KMS-11 (cell line): ENCODE measurements around the gene CNST.
"Not testable (repeated sequence)": the region's sequence is repeated elsewhere in the genome, so short reads cannot be mapped to it uniquely, and the experiment has no call there.

ENCODE experiments used
- H2AFZ ChIP-seq: fragments of 200-600 bp; sonication (generic); 2 replicates; pipeline ENCODE4 v1.6.1; 2016; ENCODE audit warnings: antibody characterized with exemption, mixed run types, low read depth
- H3K27ac ChIP-seq: fragments of 200-600 bp; sonication (generic); 2 replicates; pipeline ENCODE4 v1.6.1; 2016; ENCODE audit warnings: mild to moderate bottlenecking, mixed run types
- H3K27me3 ChIP-seq: fragments of 200-600 bp; sonication (generic); 2 replicates; pipeline ENCODE4 v1.6.1; 2017; ENCODE audit warnings: mild to moderate bottlenecking, low read depth, mixed run types, moderate library complexity; ENCODE audit not compliant: insufficient read depth
- H3K36me3 ChIP-seq: fragments of 200-600 bp; sonication (generic); 2 replicates; pipeline ENCODE4 v1.6.1; 2017; ENCODE audit warnings: mild to moderate bottlenecking, mixed run types; ENCODE audit not compliant: insufficient read depth
- H3K4me1 ChIP-seq: fragments of 200-600 bp; sonication (generic); 2 replicates; pipeline ENCODE4 v1.6.1; 2016; ENCODE audit warnings: mild to moderate bottlenecking, low read depth, mixed run types; ENCODE audit not compliant: poor library complexity, severe bottlenecking
- H3K4me2 ChIP-seq: fragments of 200-600 bp; sonication (generic); 2 replicates; pipeline ENCODE4 v1.7.0; 2016; ENCODE audit warnings: mild to moderate bottlenecking, mixed run types
- H3K4me3 ChIP-seq: fragments of 200-600 bp; sonication (generic); IDR thresholded peaks from 2 replicates; pipeline ENCODE4 v1.6.1; 2017; ENCODE audit warnings: low read depth, low read length, mixed read lengths; ENCODE audit not compliant: insufficient read depth
- H3K79me2 ChIP-seq: fragments of 200-600 bp; sonication (generic); 2 replicates; pipeline ENCODE4 v1.6.1; 2016; ENCODE audit warnings: low read depth, mixed run types; ENCODE audit not compliant: insufficient read depth
- H3K9ac ChIP-seq: fragments of 200-600 bp; sonication (generic); 2 replicates; pipeline ENCODE4 v1.6.1; 2016; ENCODE audit warnings: mild to moderate bottlenecking, mixed run types
- H4K20me1 ChIP-seq: fragments of 200-600 bp; sonication (generic); 2 replicates; pipeline ENCODE4 v1.6.1; 2016; ENCODE audit warnings: mild to moderate bottlenecking, mixed run types; ENCODE audit not compliant: insufficient read depth
- CTCF ChIP-seq: fragments of 200-600 bp; sonication (generic); conservative IDR thresholded peaks from 2 replicates; pipeline ENCODE4 v1.6.1; 2017; ENCODE audit warnings: low read depth, mild to moderate bottlenecking, antibody characterized with exemption, low read length, moderate library complexity, mixed read lengths

CNST gene

GRCh38 chr1:246629030-246629429 lies 62.8 kb downstream of the CNST start:
- Histone ChIP-seq H3K4me1 (no peaks in the 10 kb centered on the region), H4K20me1 (no peaks in the 10 kb centered on the region), H3K9ac (no peak overlapping the region), H2AFZ (no peak overlapping the region), H3K4me3 (no peak overlapping the region), H3K27ac (no peak overlapping the region), H3K79me2 (no peaks in the 10 kb centered on the region), H3K36me3 (peaks cover 9% of the 10 kb centered on the region; the same call in 1 of the 2 replicates), H3K27me3 (no peaks in the 10 kb centered on the region), H3K4me2 (no peak overlapping the region)
- no peak for TF ChIP-seq CTCF

- Histone ChIP-seq H3K36me3 (peaks cover 9% of the 10 kb centered on the region; the same call in 1 of the 2 replicates), H2AFZ (no peak overlapping the region), H3K4me1 (no peaks in the 10 kb centered on the region), H4K20me1 (no peaks in the 10 kb centered on the region), H3K9ac (no peak overlapping the region), H3K79me2 (no peaks in the 10 kb centered on the region), H3K4me2 (no peak overlapping the region), H3K27me3 (no peaks in the 10 kb centered on the region), H3K27ac (no peak overlapping the region), H3K4me3 (no peak overlapping the region)
- no peak for TF ChIP-seq CTCF
These were observed 63.7 kb downstream of the CNST start for GRCh38 chr1:246629976-246630375.

- Histone ChIP-seq H3K36me3 (peaks cover 9% of the 10 kb centered on the region; the same call in 1 of the 2 replicates), H3K27me3 (no peaks in the 10 kb centered on the region)
These were observed 65.2 kb downstream of the CNST start for GRCh38 chr1:246631426-246631825.

GRCh38 chr1:246632281-246633168 lies 66.3 kb downstream of the CNST start:
- H4K20me1 ChIP-seq = no peaks in the 10 kb centered on the region
- no peak for TF ChIP-seq CTCF
- no peak overlapping the region for H2AFZ ChIP-seq
- H3K27me3 ChIP-seq = no peaks in the 10 kb centered on the region
- H3K36me3 ChIP-seq = peaks cover 9% of the 10 kb centered on the region; the same call in 1 of the 2 replicates
- no peak overlapping the region for H3K4me3 ChIP-seq
- H3K9ac ChIP-seq = no peak overlapping the region
- no peaks in the 10 kb centered on the region for H3K4me1 ChIP-seq
- H3K79me2 ChIP-seq = no peaks in the 10 kb centered on the region
- no peak overlapping the region for H3K27ac ChIP-seq
- H3K4me2 ChIP-seq = no peak overlapping the region

More at GRCh38 chr1:246631426-246631825, 65.2 kb downstream of the CNST start:
- H3K79me2 ChIP-seq = no peaks in the 10 kb centered on the region
- no peaks in the 10 kb centered on the region for H4K20me1 ChIP-seq
- no peak overlapping the region for H3K4me3 ChIP-seq
- H3K27ac ChIP-seq = no peak overlapping the region
- no peaks in the 10 kb centered on the region for H3K4me1 ChIP-seq
- TF ChIP-seq CTCF = no peak
- no peak overlapping the region for H3K4me2 ChIP-seq
- no peak overlapping the region for H3K9ac ChIP-seq
- H2AFZ ChIP-seq = no peak overlapping the region

GRCh38 chr1:246634659-246635058 lies 68.4 kb downstream of the CNST start:
- not testable (repeated sequence) for H3K4me2 ChIP-seq, H3K79me2 ChIP-seq, H4K20me1 ChIP-seq, H3K4me1 ChIP-seq, H2AFZ ChIP-seq, H3K27me3 ChIP-seq, H3K36me3 ChIP-seq, H3K9ac ChIP-seq, H3K4me3 ChIP-seq, H3K27ac ChIP-seq
